ENCODE results near the gene ZNF382. TPM values are rescaled to one million over a fixed set of nuclear protein-coding genes. Genes with fewer than 3 reads are reported as not detected.

The ZNF382 gene
- 15.8 and 18.9 TPM in 2 replicates for total RNA-seq (2013; cell fraction: nucleolus; rRNA removed)
- total RNA-seq (2014; rRNA removed), result 0.16 and 0.45 TPM in 2 replicates
- 0.69 and 0.72 TPM in 2 replicates for total RNA-seq (2014; rRNA removed; fragmentation: Illumina TruSeq; extraction: Trizol)
- 0.45 and 0.62 TPM in 2 replicates for total RNA-seq (2021)
- polyA plus RNA-seq (2011; ENCODE audit: low read depth), result 1.7 TPM
- 0.60 and 0.86 TPM in 2 replicates for polyA plus RNA-seq (2011; rRNA removed)
- 0.42 and 0.47 TPM in 2 replicates for polyA plus RNA-seq (2011; cell fraction: cytosol; rRNA removed)
- polyA plus RNA-seq (2011; cell fraction: nucleus; rRNA removed), result 1.2 TPM in 2 replicates
- polyA plus RNA-seq (2012), result 2.5 and 2.8 TPM in 2 replicates
- polyA plus RNA-seq (2014; fragmentation: Illumina TruSeq; extraction: Trizol), result 0.14 and 0.37 TPM in 2 replicates
- polyA plus RNA-seq (2014; fragmentation: Nextera tagmentation; extraction: Ambion mirVana), result under 1 TPM; 0.02 to 0.61 TPM
- 0.13 and 0.24 TPM in 2 replicates for polyA plus RNA-seq (2014; rRNA removed)
- polyA plus RNA-seq (2016; fragmentation: Nextera tagmentation; extraction: Ambion mirVana), result under 1 TPM; 0.51 to 0.74 TPM
- 1.4 and 1.5 TPM in 2 replicates for polyA minus RNA-seq (2011; rRNA and poly(A)+ RNA removed)
- not detected in 2 replicates for polyA minus RNA-seq (2011; cell fraction: cytosol; rRNA and poly(A)+ RNA removed)
- 1.7 and 2.1 TPM in 2 replicates for polyA minus RNA-seq (2011; cell fraction: nucleus; rRNA and poly(A)+ RNA removed)
- Bru-seq, nascent RNA, result percentile 54 among the genes with signal in this experiment
- percentile 53 among the genes with signal in this experiment for BruChase-seq, experiment 1, labeled RNA remaining after a 6-hour chase
- percentile 55 among the genes with signal in this experiment for BruChase-seq, experiment 2, labeled RNA remaining after a 2-hour chase
- long read RNA-seq, experiment 1, result 0 reads
- long read RNA-seq, experiment 2, full-length matches to known transcripts, result 2 of 2 reads
- long read RNA-seq, experiment 2, partial matches to known transcripts, result 0 of 2 reads
- long read RNA-seq, experiment 2, other reads (novel, unspliced or antisense), result 0 of 2 reads

GRCh38 chr19:36605101-36605876, at the start of gene ZNF382:
ZNF382 (plus strand) TSS chr19:36605313; CDS start chr19:36609915, 4,602 bp downstream.
- Histone ChIP-seq H3K9me3 (replicated peaks; ENCODE audit: control insufficient read depth, insufficient read depth, low read length) (peaks cover 2% of the 10 kb centered on the region; the same call in 2 of the 3 replicates), H3K4me1 (ENCODE audit: control insufficient read depth, insufficient read depth, low read length) (no peaks in the 10 kb centered on the region), H4K20me1 (ENCODE audit: control insufficient read depth, insufficient read depth) (no peaks in the 10 kb centered on the region), H3K79me2 (ENCODE audit: control insufficient read depth, insufficient read depth, low read length) (no peaks in the 10 kb centered on the region; the same call in 1 of the 2 replicates), H3K4me3 (peak within 1 kb of the TSS; percentile 88), H3K4me2 (ENCODE audit: control insufficient read depth, insufficient read depth) (peak within 1 kb of the TSS; percentile 68), H3K36me3 (ENCODE audit: control insufficient read depth in 2 of 2, insufficient read depth in 2 of 2, low read length in 1 of 2) (no peaks in the 10 kb centered on the region), H2AFZ (ENCODE audit: control insufficient read depth, low read depth, low read length) (peak within 1 kb of the TSS; percentile 78), H3K27ac (ENCODE audit: control insufficient read depth, insufficient read depth) (peak within 1 kb of the TSS; percentile 70), H3K9ac (ENCODE audit: control insufficient read depth, insufficient read depth, low read length) (peak within 1 kb of the TSS; percentile 68), H3K27me3 (replicated peaks in 1 of 2; ENCODE audit: control insufficient read depth in 2 of 2, insufficient read depth in 2 of 2, low read length in 1 of 2) (no peaks in the 10 kb centered on the region)
- BruUV-seq (replicated peaks), result TSS peak; percentile 82
- peak; percentile 17 for DNase-seq (ENCODE audit: low read depth, low spot score)
- FAIRE-seq, result no peak
- ChIA-PET RAD21 (ENCODE audit: unreplicated experiment) (interaction anchor here (0.7 to 2.7 kb wide), 2 partner anchors 32 to 401 kb away, joined by 3 to 13 read pairs; partner anchors contain the start of gene ZNF529), SMC1A (ENCODE audit: uncharacterized antibody, unreplicated experiment) (interaction anchor here (1.0 to 1.5 kb wide), 4 partner anchors 32 to 81 kb away, joined by 3 to 5 read pairs (median 3); partner anchors contain the start of genes ZNF461 and ZNF529), CTCF (interaction anchor here (1.2 kb wide), 2 partner anchors 32 to 116 kb away, joined by 3 read pairs; partner anchors contain the start of genes ZNF529 and ZNF566), POLR2A (interaction anchor here (0.5 to 1.3 kb wide), 4 partner anchors 35 to 390 kb away, joined by 3 to 4 read pairs (median 3); no protein-coding TSS in a partner anchor)
- peak; percentile 94 for ATAC-seq
- WGBS (ENCODE audit: insufficient coverage, insufficient replicate concordance, low lambda C conversion rate, missing lambda C conversion rate), result under 1% methylated on average over 25 of the region's 73 CpGs
- in situ Hi-C loops (cut with MboI) (no loop called here), intact Hi-C loops (cut with micrococcal nuclease; ENCODE audit: unreplicated experiment) (no loop called here)
- TF ChIP-seq SMAD1 (IDR thresholded peaks at IDR 0.05; ENCODE audit: low read depth, partially characterized antibody), result peak; percentile 10
- no peak for TF ChIP-seq HDAC6 (IDR thresholded peaks at IDR 0.05; ENCODE audit: unreplicated experiment)
- no peak for TF ChIP-seq REST (IDR thresholded peaks at IDR 0.05; ENCODE audit: low read depth, low read length)
- TF ChIP-seq CBFB (IDR thresholded peaks at IDR 0.05; ENCODE audit: low read depth), result no peak
- peak; percentile 45; the same call in 1 of the 2 replicates for TF ChIP-seq POLR2AphosphoS2 (IDR thresholded peaks at IDR 0.05; ENCODE audit: low read depth, low read length)
- TF ChIP-seq SMARCA5 (IDR thresholded peaks at IDR 0.05), result no peak
- no peak for TF ChIP-seq EED (IDR thresholded peaks at IDR 0.05; ENCODE audit: low read depth)
- no peak for TF ChIP-seq E2F8 (IDR thresholded peaks at IDR 0.05; ENCODE audit: low read depth, partially characterized antibody)
- peak; percentile 52; the same call in 1 of the 2 replicates for TF ChIP-seq MEF2A (IDR thresholded peaks at IDR 0.05; ENCODE audit: insufficient read depth, low read depth, low read length)
- TF ChIP-seq SIN3A (IDR thresholded peaks at IDR 0.05; ENCODE audit: low read depth, low read length), result no peak
- TF ChIP-seq NR2F1 (conservative IDR thresholded peaks at IDR 0.05), result peak; percentile 82
